Measurements from ENCODE around the gene SUGP2. TPM values are rescaled to one million over a fixed set of nuclear protein-coding genes. Genes with fewer than 3 reads are reported as not detected.

The SUGP2 gene
- total RNA-seq, 3 donors from 2014 or later (not counting 1 experiment from before 2014, with no cell fraction given), result 220 to 237 (median 236) TPM

- H3K36me3 ChIP-seq (ENCODE audit: control insufficient read depth, insufficient read depth, low read length), result peaks cover 33% of the 10 kb centered on the region
Measured at GRCh38 chr19:19057317-19057716, 24.0 kb upstream of the SUGP2 start.

GRCh38 chr19:19056636-19057275 is 23.4 kb upstream of the SUGP2 start:
- Histone ChIP-seq H3K9me3 (ENCODE audit: control insufficient read depth, insufficient read depth, low read length) (no peaks in the 10 kb centered on the region), H3K4me3 (ENCODE audit: low read length) (no peak overlapping the region), H3K36me3 (ENCODE audit: control insufficient read depth, insufficient read depth, low read length) (peaks cover 39% of the 10 kb centered on the region), H3K27me3 (ENCODE audit: control insufficient read depth, insufficient read depth, low read length) (no peaks in the 10 kb centered on the region), H3K4me1 (ENCODE audit: control insufficient read depth, insufficient read depth, low read length) (no peaks in the 10 kb centered on the region), H3K27ac (ENCODE audit: low read length) (no peak overlapping the region)
- intact Hi-C loops (cut with micrococcal nuclease), result no loop called here
- H3K36me3 Mint-ChIP-seq, result no peaks in the 10 kb centered on the region
- H3K27me3 Mint-ChIP-seq (ENCODE audit: low read depth in 2 of 2), result no peaks in the 10 kb centered on the region
- no peak overlapping the region for H3K27ac Mint-ChIP-seq
- TF ChIP-seq CTCF (IDR thresholded peaks at IDR 0.05), result no peak
- WGBS (ENCODE audit: insufficient coverage), result 93% methylated on average over 9 of the region's 9 CpGs
- no peaks in the 10 kb centered on the region for H3K9me3 Mint-ChIP-seq
- no peak for DNase-seq
- no peak overlapping the region for H3K4me3 Mint-ChIP-seq
- ATAC-seq, result no peak
- peaks cover 0 to 4% of the 10 kb centered on the region in 2 donors for H3K4me1 Mint-ChIP-seq

More at GRCh38 chr19:19057317-19057716, 24.0 kb upstream of the SUGP2 start:
- no peak overlapping the region for H3K4me3 ChIP-seq (ENCODE audit: low read length)
- no peaks in the 10 kb centered on the region for H3K4me1 ChIP-seq (ENCODE audit: control insufficient read depth, insufficient read depth, low read length)
- ATAC-seq, result no peak
- Mint-ChIP-seq H3K27me3 (ENCODE audit: low read depth in 2 of 2) (no peaks in the 10 kb centered on the region), H3K27ac (no peak overlapping the region), H3K36me3 (no peaks in the 10 kb centered on the region), H3K4me1 (peaks cover 0 to 4% of the 10 kb centered on the region in 2 donors), H3K9me3 (no peaks in the 10 kb centered on the region), H3K4me3 (no peak overlapping the region)
- DNase-seq, result no peak
- intact Hi-C loops (cut with micrococcal nuclease), result no loop called here
- H3K27me3 ChIP-seq (ENCODE audit: control insufficient read depth, insufficient read depth, low read length), result no peaks in the 10 kb centered on the region
- TF ChIP-seq CTCF (IDR thresholded peaks at IDR 0.05), result no peak
- WGBS (ENCODE audit: insufficient coverage), result 97% methylated on average over 13 of the region's 13 CpGs
- H3K9me3 ChIP-seq (ENCODE audit: control insufficient read depth, insufficient read depth, low read length), result no peaks in the 10 kb centered on the region
- no peak overlapping the region for H3K27ac ChIP-seq (ENCODE audit: low read length)

GRCh38 chr19:19055701-19056100 is 22.4 kb upstream of the SUGP2 start:
- Histone ChIP-seq H3K4me1 (ENCODE audit: control insufficient read depth, insufficient read depth, low read length) (no peaks in the 10 kb centered on the region), H3K27me3 (ENCODE audit: control insufficient read depth, insufficient read depth, low read length) (no peaks in the 10 kb centered on the region), H3K36me3 (ENCODE audit: control insufficient read depth, insufficient read depth, low read length) (peaks cover 45% of the 10 kb centered on the region), H3K9me3 (ENCODE audit: control insufficient read depth, insufficient read depth, low read length) (no peaks in the 10 kb centered on the region), H3K4me3 (ENCODE audit: low read length) (no peak overlapping the region), H3K27ac (ENCODE audit: low read length) (no peak overlapping the region)
- Mint-ChIP-seq H3K27ac (no peak overlapping the region), H3K36me3 (no peaks in the 10 kb centered on the region), H3K4me1 (peaks cover 0 to 4% of the 10 kb centered on the region in 2 donors), H3K4me3 (no peak overlapping the region), H3K27me3 (ENCODE audit: low read depth in 2 of 2) (no peaks in the 10 kb centered on the region), H3K9me3 (no peaks in the 10 kb centered on the region)
- intact Hi-C loops (cut with micrococcal nuclease), result no loop called here
- no peak for DNase-seq
- WGBS (ENCODE audit: insufficient coverage), result 96% methylated on average over 13 of the region's 13 CpGs
- TF ChIP-seq CTCF (IDR thresholded peaks at IDR 0.05), result no peak
- ATAC-seq, result no peak

GRCh38 chr19:19054939-19055440 is 21.7 kb upstream of the SUGP2 start:
- no peak for ATAC-seq
- 98% methylated on average over 19 of the region's 19 CpGs for WGBS (ENCODE audit: insufficient coverage)
- no peaks in the 10 kb centered on the region for H3K9me3 Mint-ChIP-seq

More at GRCh38 chr19:19054939-19055440, 21.7 kb upstream of the SUGP2 start:
- Mint-ChIP-seq H3K27ac (no peak overlapping the region), H3K4me3 (no peak overlapping the region), H3K4me1 (peaks cover 0 to 3% of the 10 kb centered on the region in 2 donors), H3K36me3 (no peaks in the 10 kb centered on the region), H3K27me3 (ENCODE audit: low read depth in 2 of 2) (no peaks in the 10 kb centered on the region)
- no peaks in the 10 kb centered on the region for H3K9me3 ChIP-seq (ENCODE audit: control insufficient read depth, insufficient read depth, low read length)
- H3K27me3 ChIP-seq (ENCODE audit: control insufficient read depth, insufficient read depth, low read length), result no peaks in the 10 kb centered on the region
- TF ChIP-seq CTCF (IDR thresholded peaks at IDR 0.05), result no peak
- no peak overlapping the region for H3K27ac ChIP-seq (ENCODE audit: low read length)
- no peak overlapping the region for H3K4me3 ChIP-seq (ENCODE audit: low read length)
- intact Hi-C loops (cut with micrococcal nuclease), result no loop called here
- no peak for DNase-seq
- no peaks in the 10 kb centered on the region for H3K4me1 ChIP-seq (ENCODE audit: control insufficient read depth, insufficient read depth, low read length)
- peaks cover 47% of the 10 kb centered on the region for H3K36me3 ChIP-seq (ENCODE audit: control insufficient read depth, insufficient read depth, low read length)

All from natural killer cell (primary cell).